LNCaP clone FGC (cell line): ENCODE data around the gene MIEF1.
"Not testable (repeated sequence)": the region's sequence is repeated elsewhere in the genome, so short reads cannot be mapped to it uniquely, and the experiment has no call there.

ENCODE experiments used
- DNase-seq: peaks from one replicate; pipeline ENCODE4 v3.0.0-alpha.2; 2011; ENCODE audit warnings: low read depth
- H3K4me3 ChIP-seq: 2 replicates; pipeline ENCODE4 v1.5.1; 2011; ENCODE audit warnings: mild to moderate bottlenecking, low read depth, low read length, control low read depth
- CTCF ChIP-seq: IDR thresholded peaks from 2 replicates; pipeline ENCODE4 v1.5.1; 2012; ENCODE audit warnings: mild to moderate bottlenecking; ENCODE audit not compliant: control insufficient read depth, insufficient read depth; ENCODE audit errors: extremely low read depth

The MIEF1 gene

GRCh38 chr22:39520226-39521105 lies 18.4 kb downstream of the MIEF1 start, which contains the start of gene ATF4:
Gene ATF4, plus strand, starts transcription at chr22:39520562. Its CDS starts 884 bp downstream, at chr22:39521446.
- TF ChIP-seq CTCF: no peak
- peak within 1 kb of the TSS; percentile 87 for H3K4me3 ChIP-seq
- no peak for DNase-seq

GRCh38 chr22:39521106-39521885 lies 19.2 kb downstream of the MIEF1 start:
- H3K4me3 ChIP-seq: peak overlapping the region; percentile 87
- DNase-seq: not testable (repeated sequence)

- DNase-seq: not testable (repeated sequence)
- H3K4me3 ChIP-seq: peak overlapping the region; percentile 87
Measured at GRCh38 chr22:39522091-39522490, 20.0 kb downstream of the MIEF1 start.

GRCh38 chr22:39522567-39523300 lies 20.6 kb downstream of the MIEF1 start:
- peak; percentile 85 for DNase-seq
- H3K4me3 ChIP-seq: peak overlapping the region; percentile 87
- TF ChIP-seq CTCF: no peak

- no peak for TF ChIP-seq CTCF
- no peak overlapping the region for H3K4me3 ChIP-seq
- DNase-seq: no peak
Measured at GRCh38 chr22:39524089-39524752, 22.1 kb downstream of the MIEF1 start.

GRCh38 chr22:39524753-39525657 lies 22.9 kb downstream of the MIEF1 start:
- no peak overlapping the region for H3K4me3 ChIP-seq
- TF ChIP-seq CTCF: no peak
- DNase-seq: no peak

GRCh38 chr22:39525658-39525975 lies 23.5 kb downstream of the MIEF1 start:
- no peak for DNase-seq
- no peak for TF ChIP-seq CTCF
- no peak overlapping the region for H3K4me3 ChIP-seq
